Measurements from ENCODE around the gene ARID1B.

The ARID1B gene

GRCh38 chr6:156832669-156833068 is 55.5 kb downstream of the ARID1B start:
- WGBS (ENCODE audit: insufficient coverage): no CpG with 5 or more reads among the region's 3 CpGs

DNA sequence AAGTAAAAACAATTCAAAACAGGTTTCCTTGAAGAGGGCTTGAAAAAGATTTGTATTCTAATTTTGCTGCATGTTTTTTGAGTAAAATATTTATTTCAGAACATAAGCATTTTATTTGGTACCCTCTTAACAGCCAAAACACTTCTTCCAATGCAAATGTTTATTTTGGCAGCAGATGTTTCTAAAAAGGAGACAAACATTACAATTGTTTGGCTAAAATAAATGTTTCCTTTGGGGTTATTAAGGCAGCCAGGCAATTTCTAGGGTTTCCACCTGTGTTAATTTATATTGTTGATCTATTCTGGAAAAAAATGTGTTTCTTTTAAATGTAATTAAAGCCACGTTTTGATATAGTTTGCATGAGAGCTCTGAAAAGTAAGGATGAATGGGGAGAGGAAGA is 56.6 kb downstream of the ARID1B start:
- no peaks in the 10 kb centered on the region for H3K9me3 ChIP-seq (ENCODE audit: control extremely low read depth in 1 of 5, control insufficient read depth in 4 of 5, insufficient read depth in 2 of 5, low read depth in 1 of 5, low read length in 4 of 5)
- ChIA-PET POLR2A (no interaction called here), CTCF (interaction anchor here (1.3 kb wide), 1 partner anchor 41 kb away, joined by 3 read pairs; no protein-coding TSS in a partner anchor)
- no peak for DNase-seq
- H3K4me1 ChIP-seq (ENCODE audit: control extremely low read depth in 1 of 4, control insufficient read depth in 4 of 4, insufficient read depth in 4 of 4, low read length in 3 of 4): peaks cover 0 to 4% (median 0%) of the 10 kb centered on the region in 4 experiments
- no peaks in the 10 kb centered on the region for H3K27me3 ChIP-seq (replicated peaks in 2 of 5; ENCODE audit: control insufficient read depth in 4 of 5, insufficient read depth in 5 of 5, low read length in 4 of 5)
- H3K36me3 ChIP-seq (ENCODE audit: control insufficient read depth in 4 of 4, insufficient read depth in 4 of 4, low read length in 3 of 4): peaks cover 10 to 35% (median 24%) of the 10 kb centered on the region in 4 experiments
- H3K4me3 ChIP-seq (ENCODE audit: control insufficient read depth in 1 of 7, extremely low read depth in 1 of 7, insufficient read depth in 4 of 7, low read depth in 2 of 7, low read length in 6 of 7): no peak overlapping the region
- WGBS (ENCODE audit: insufficient coverage): no CpG with 5 or more reads among the region's 1 CpG
- H3K27ac ChIP-seq (ENCODE audit: insufficient read depth in 1 of 2, low read depth in 1 of 2, low read length in 2 of 2, poor library complexity in 1 of 2, severe bottlenecking in 2 of 2): no peak overlapping the region

More at GRCh38 chr6:156832669-156833068, 55.5 kb downstream of the ARID1B start:
- ChIA-PET CTCF (interaction anchor here (1.5 kb wide), 1 partner anchor 12 kb away, joined by 3 read pairs; no protein-coding TSS in a partner anchor), POLR2A (no interaction called here)
- H3K36me3 ChIP-seq (ENCODE audit: control insufficient read depth in 4 of 4, insufficient read depth in 4 of 4, low read length in 3 of 4): peaks cover 12 to 35% (median 24%) of the 10 kb centered on the region in 4 experiments
- H3K4me3 ChIP-seq (ENCODE audit: control insufficient read depth in 1 of 7, extremely low read depth in 1 of 7, insufficient read depth in 4 of 7, low read depth in 2 of 7, low read length in 6 of 7): no peak overlapping the region
- H3K27ac ChIP-seq (ENCODE audit: insufficient read depth in 1 of 2, low read depth in 1 of 2, low read length in 2 of 2, poor library complexity in 1 of 2, severe bottlenecking in 2 of 2): no peak overlapping the region
- no peaks in the 10 kb centered on the region for H3K9me3 ChIP-seq (ENCODE audit: control extremely low read depth in 1 of 5, control insufficient read depth in 4 of 5, insufficient read depth in 2 of 5, low read depth in 1 of 5, low read length in 4 of 5)
- H3K4me1 ChIP-seq (ENCODE audit: control extremely low read depth in 1 of 4, control insufficient read depth in 4 of 4, insufficient read depth in 4 of 4, low read length in 3 of 4): peaks cover 0 to 6% (median 2%) of the 10 kb centered on the region in 4 experiments
- H3K27me3 ChIP-seq (replicated peaks in 2 of 5; ENCODE audit: control insufficient read depth in 4 of 5, insufficient read depth in 5 of 5, low read length in 4 of 5): no peaks in the 10 kb centered on the region
- no peak for DNase-seq

- no CpG with 5 or more reads among the region's 2 CpGs for WGBS (ENCODE audit: insufficient coverage)
- CTCF ChIA-PET: interaction anchor here (1.0 kb wide), 1 partner anchor 13 kb away, joined by 3 read pairs; no protein-coding TSS in a partner anchor
Observed at GRCh38 chr6:156839129-156839528, 62.0 kb downstream of the ARID1B start.

GRCh38 chr6:156839591-156840001 is 62.4 kb downstream of the ARID1B start:
- POLR2A ChIA-PET: no interaction called here
- Histone ChIP-seq H3K27me3 (replicated peaks in 2 of 5; ENCODE audit: control insufficient read depth in 4 of 5, insufficient read depth in 5 of 5, low read length in 4 of 5) (no peaks in the 10 kb centered on the region), H3K27ac (ENCODE audit: insufficient read depth in 1 of 2, low read depth in 1 of 2, low read length in 2 of 2, poor library complexity in 1 of 2, severe bottlenecking in 2 of 2) (peak overlapping the region in 1 of 2 experiments; percentile 26), H3K9me3 (ENCODE audit: control extremely low read depth in 1 of 5, control insufficient read depth in 4 of 5, insufficient read depth in 2 of 5, low read depth in 1 of 5, low read length in 4 of 5) (no peaks in the 10 kb centered on the region), H3K4me1 (ENCODE audit: control extremely low read depth in 1 of 4, control insufficient read depth in 4 of 4, insufficient read depth in 4 of 4, low read length in 3 of 4) (peaks cover 11 to 34% (median 26%) of the 10 kb centered on the region in 4 experiments), H3K36me3 (ENCODE audit: control insufficient read depth in 4 of 4, insufficient read depth in 4 of 4, low read length in 3 of 4) (peaks cover 0 to 18% (median 12%) of the 10 kb centered on the region in 4 experiments), H3K4me3 (ENCODE audit: control insufficient read depth in 1 of 7, extremely low read depth in 1 of 7, insufficient read depth in 4 of 7, low read depth in 2 of 7, low read length in 6 of 7) (no peak overlapping the region)
- no peak for DNase-seq
- WGBS (ENCODE audit: insufficient coverage): 82% methylated on average over 8 of the region's 9 CpGs
- CTCF ChIA-PET: interaction anchor here (0.7 to 1.0 kb wide), 2 partner anchors 8 to 12 kb away, joined by 3 to 4 read pairs; no protein-coding TSS in a partner anchor

More at GRCh38 chr6:156839129-156839528, 62.0 kb downstream of the ARID1B start:
- H3K9me3 ChIP-seq (ENCODE audit: control extremely low read depth in 1 of 5, control insufficient read depth in 4 of 5, insufficient read depth in 2 of 5, low read depth in 1 of 5, low read length in 4 of 5): no peaks in the 10 kb centered on the region
- no peak overlapping the region for H3K4me3 ChIP-seq (ENCODE audit: control insufficient read depth in 1 of 7, extremely low read depth in 1 of 7, insufficient read depth in 4 of 7, low read depth in 2 of 7, low read length in 6 of 7)
- H3K27me3 ChIP-seq (replicated peaks in 2 of 5; ENCODE audit: control insufficient read depth in 4 of 5, insufficient read depth in 5 of 5, low read length in 4 of 5): no peaks in the 10 kb centered on the region
- DNase-seq: no peak
- peaks cover 11 to 34% (median 26%) of the 10 kb centered on the region in 4 experiments for H3K4me1 ChIP-seq (ENCODE audit: control extremely low read depth in 1 of 4, control insufficient read depth in 4 of 4, insufficient read depth in 4 of 4, low read length in 3 of 4)
- peaks cover 0 to 20% (median 12%) of the 10 kb centered on the region in 4 experiments for H3K36me3 ChIP-seq (ENCODE audit: control insufficient read depth in 4 of 4, insufficient read depth in 4 of 4, low read length in 3 of 4)
- peak overlapping the region in 1 of 2 experiments; percentile 26 for H3K27ac ChIP-seq (ENCODE audit: insufficient read depth in 1 of 2, low read depth in 1 of 2, low read length in 2 of 2, poor library complexity in 1 of 2, severe bottlenecking in 2 of 2)
- POLR2A ChIA-PET: no interaction called here

DNA sequence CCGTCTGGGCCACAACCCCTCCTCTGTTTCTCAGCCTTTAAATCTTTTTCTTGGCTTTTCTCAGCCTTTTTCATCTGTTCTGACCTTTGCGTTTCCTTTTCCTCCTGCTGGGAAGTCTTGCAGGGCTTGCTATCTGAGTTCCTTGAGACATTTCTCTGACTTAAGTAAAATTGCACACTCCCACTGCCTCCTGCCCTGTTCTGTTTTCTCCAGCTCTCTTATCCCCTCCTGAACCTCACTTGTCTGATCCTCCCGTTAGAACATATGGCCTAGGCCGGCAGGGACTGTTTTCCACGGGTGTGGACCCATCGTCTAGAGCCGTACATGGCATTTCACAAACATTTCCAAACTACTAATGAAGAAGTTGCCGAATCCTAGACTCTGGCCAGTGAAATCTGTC is 63.0 kb downstream of the ARID1B start:
- Histone ChIP-seq H3K36me3 (ENCODE audit: control insufficient read depth in 4 of 4, insufficient read depth in 4 of 4, low read length in 3 of 4) (peaks cover 0 to 17% (median 12%) of the 10 kb centered on the region in 4 experiments), H3K4me3 (ENCODE audit: control insufficient read depth in 1 of 7, extremely low read depth in 1 of 7, insufficient read depth in 4 of 7, low read depth in 2 of 7, low read length in 6 of 7) (peak overlapping the region in 1 of 7 experiments; percentile 33), H3K27ac (ENCODE audit: insufficient read depth in 1 of 2, low read depth in 1 of 2, low read length in 2 of 2, poor library complexity in 1 of 2, severe bottlenecking in 2 of 2) (peak overlapping the region in 1 of 2 experiments; percentile 45), H3K4me1 (ENCODE audit: control extremely low read depth in 1 of 4, control insufficient read depth in 4 of 4, insufficient read depth in 4 of 4, low read length in 3 of 4) (peaks cover 11 to 38% (median 28%) of the 10 kb centered on the region in 4 experiments), H3K9me3 (ENCODE audit: control extremely low read depth in 1 of 5, control insufficient read depth in 4 of 5, insufficient read depth in 2 of 5, low read depth in 1 of 5, low read length in 4 of 5) (no peaks in the 10 kb centered on the region), H3K27me3 (replicated peaks in 2 of 5; ENCODE audit: control insufficient read depth in 4 of 5, insufficient read depth in 5 of 5, low read length in 4 of 5) (no peaks in the 10 kb centered on the region)
- ChIA-PET CTCF (interaction anchor here (0.7 kb wide), 1 partner anchor 8 kb away, joined by 4 read pairs; no protein-coding TSS in a partner anchor), POLR2A (no interaction called here)
- WGBS (ENCODE audit: insufficient coverage): 79% methylated on average over 4 of the region's 8 CpGs
- DNase-seq: no peak

DNA sequence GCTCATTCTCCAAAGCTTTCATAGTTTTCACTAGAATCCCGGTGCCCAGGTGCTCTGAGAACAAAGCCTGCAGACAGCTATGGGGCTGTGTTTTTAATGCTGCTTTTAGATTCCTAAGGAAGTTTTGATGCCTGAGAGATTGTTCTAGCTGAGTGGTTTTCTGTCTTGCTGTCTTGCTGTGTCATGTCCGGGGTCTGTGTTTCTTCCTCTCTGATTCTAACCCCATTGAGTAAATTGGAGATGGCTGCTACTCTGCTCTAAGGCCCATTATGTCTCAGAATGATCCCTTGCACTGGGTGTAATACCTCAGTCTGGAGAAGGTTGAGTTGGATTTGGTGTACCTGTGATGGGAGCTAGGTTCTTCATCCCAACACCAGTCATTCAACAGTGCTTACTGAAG is 63.4 kb downstream of the ARID1B start:
- peak in 1 of 3 donors; percentile 41 for DNase-seq
- Histone ChIP-seq H3K4me1 (ENCODE audit: control extremely low read depth in 1 of 4, control insufficient read depth in 4 of 4, insufficient read depth in 4 of 4, low read length in 3 of 4) (peaks cover 11 to 43% (median 30%) of the 10 kb centered on the region in 4 experiments), H3K36me3 (ENCODE audit: control insufficient read depth in 4 of 4, insufficient read depth in 4 of 4, low read length in 3 of 4) (peaks cover 0 to 16% (median 12%) of the 10 kb centered on the region in 4 experiments), H3K9me3 (ENCODE audit: control extremely low read depth in 1 of 5, control insufficient read depth in 4 of 5, insufficient read depth in 2 of 5, low read depth in 1 of 5, low read length in 4 of 5) (no peaks in the 10 kb centered on the region), H3K27ac (ENCODE audit: insufficient read depth in 1 of 2, low read depth in 1 of 2, low read length in 2 of 2, poor library complexity in 1 of 2, severe bottlenecking in 2 of 2) (peak overlapping the region in 1 of 2 experiments; percentile 45), H3K4me3 (ENCODE audit: control insufficient read depth in 1 of 7, extremely low read depth in 1 of 7, insufficient read depth in 4 of 7, low read depth in 2 of 7, low read length in 6 of 7) (peak overlapping the region in 1 of 7 experiments; percentile 33), H3K27me3 (replicated peaks in 2 of 5; ENCODE audit: control insufficient read depth in 4 of 5, insufficient read depth in 5 of 5, low read length in 4 of 5) (no peaks in the 10 kb centered on the region)
- WGBS (ENCODE audit: insufficient coverage): no CpG with 5 or more reads among the region's 2 CpGs
- ChIA-PET POLR2A (no interaction called here), CTCF (no interaction called here)

- POLR2A ChIA-PET: no interaction called here
- no peak overlapping the region for H3K4me3 ChIP-seq (ENCODE audit: control insufficient read depth in 1 of 7, extremely low read depth in 1 of 7, insufficient read depth in 4 of 7, low read depth in 2 of 7, low read length in 6 of 7)
- peaks cover 0 to 11% (median 7%) of the 10 kb centered on the region in 4 experiments for H3K36me3 ChIP-seq (ENCODE audit: control insufficient read depth in 4 of 4, insufficient read depth in 4 of 4, low read length in 3 of 4)
- no peaks in the 10 kb centered on the region for H3K9me3 ChIP-seq (ENCODE audit: control extremely low read depth in 1 of 5, control insufficient read depth in 4 of 5, insufficient read depth in 2 of 5, low read depth in 1 of 5, low read length in 4 of 5)
- H3K27me3 ChIP-seq (replicated peaks in 2 of 5; ENCODE audit: control insufficient read depth in 4 of 5, insufficient read depth in 5 of 5, low read length in 4 of 5): no peaks in the 10 kb centered on the region
- 100% methylated on average over 2 of the region's 3 CpGs for WGBS (ENCODE audit: insufficient coverage)
- DNase-seq: no peak
- H3K27ac ChIP-seq (ENCODE audit: insufficient read depth in 1 of 2, low read depth in 1 of 2, low read length in 2 of 2, poor library complexity in 1 of 2, severe bottlenecking in 2 of 2): no peak overlapping the region
- CTCF ChIA-PET: no interaction called here
- peaks cover 11 to 45% (median 31%) of the 10 kb centered on the region in 4 experiments for H3K4me1 ChIP-seq (ENCODE audit: control extremely low read depth in 1 of 4, control insufficient read depth in 4 of 4, insufficient read depth in 4 of 4, low read length in 3 of 4)
Observed at GRCh38 chr6:156841508-156841907, 64.3 kb downstream of the ARID1B start.
